Measurements from ENCODE around the gene OLFM1.

- no peak for TF ChIP-seq EZH2 (IDR thresholded peaks at IDR 0.05)
- no peak for TF ChIP-seq POLR2AphosphoS5 (IDR thresholded peaks at IDR 0.05; ENCODE audit: borderline replicate concordance, low read depth, low read length)
These were observed 17.8 kb upstream of the OLFM1 start for GRCh38 chr9:135069558-135070197.

All from SK-N-MC (cell line).